ENCODE measurements around the gene HID1.
"Not testable (repeated sequence)": the region's sequence is repeated elsewhere in the genome, so short reads cannot be mapped to it uniquely, and the experiment has no call there.

HID1 gene

GRCh38 chr17:74999523-74999922 lies 27.0 kb upstream of the HID1 start:
- DNase-seq: no peak

- DNase-seq: no peak
These were observed 26.2 kb upstream of the HID1 start for GRCh38 chr17:74998783-74999182.

GRCh38 chr17:74995847-74996246 lies 23.3 kb upstream of the HID1 start:
- no peak for DNase-seq

GRCh38 chr17:74994440-74994839 lies 21.9 kb upstream of the HID1 start:
- no peak for DNase-seq

- DNase-seq: no peak
These were observed 19.7 kb upstream of the HID1 start for GRCh38 chr17:74992223-74992622.

- no peak for DNase-seq
These were observed 18.1 kb upstream of the HID1 start for GRCh38 chr17:74990581-74991105.

GRCh38 chr17:74987909-74988711 lies 15.6 kb upstream of the HID1 start:
- DNase-seq: peak; percentile 32 to 63

GRCh38 chr17:74987418-74987908 lies 14.9 kb upstream of the HID1 start, which contains the start of gene CDR2L:
Gene CDR2L (plus strand): TSS chr17:74987632. CDS start chr17:74988044, 412 bp downstream.
- peak; percentile 80 to 97 for DNase-seq

- peak; percentile 33 to 50 for DNase-seq
These were observed 13.6 kb upstream of the HID1 start for GRCh38 chr17:74986206-74986576.

GRCh38 chr17:74982663-74983313 lies 10.2 kb upstream of the HID1 start:
- not testable (repeated sequence) for DNase-seq

GRCh38 chr17:74981979-74982662 lies 9.6 kb upstream of the HID1 start:
- peak; percentile 35 to 91 for DNase-seq

- no peak for DNase-seq
These were observed 8.9 kb upstream of the HID1 start for GRCh38 chr17:74981318-74981978.

- DNase-seq: no peak
These were observed 7.0 kb upstream of the HID1 start for GRCh38 chr17:74979408-74980146.

- DNase-seq: no peak
These were observed 5.7 kb upstream of the HID1 start for GRCh38 chr17:74978240-74978639.

GRCh38 chr17:74977802-74978201 lies 5.2 kb upstream of the HID1 start:
- DNase-seq: no peak

GRCh38 chr17:74975943-74976342 lies 3.4 kb upstream of the HID1 start:
- DNase-seq: no peak

- DNase-seq: no peak
These were observed 392 bp upstream of the HID1 start for GRCh38 chr17:74972973-74973328.

- no peak for DNase-seq
These were observed 785 bp downstream of the HID1 start for GRCh38 chr17:74971842-74972106.

- DNase-seq: no peak
These were observed 1.3 kb downstream of the HID1 start for GRCh38 chr17:74971069-74971841.

- no peak for DNase-seq
These were observed 2.2 kb downstream of the HID1 start for GRCh38 chr17:74970395-74970794.

GRCh38 chr17:74969501-74969900 lies 3.1 kb downstream of the HID1 start:
- not testable (repeated sequence) for DNase-seq

GRCh38 chr17:74968361-74968780 lies 4.2 kb downstream of the HID1 start:
- DNase-seq: peak in 1 of 2 experiments; percentile 29
